A549 (cell line): Measurements from ENCODE around the gene MAPRE2.

Source experiments
- EP300 ChIP-seq, 2 experiments: fragments of >200 bp; sonication (Bioruptor Twin); formaldehyde crosslinking; IDR thresholded peaks; 2 replicates in 1 of 2; 3 replicates in 1 of 2; pipeline ENCODE4 v1.6.1; 2016 to 2017
- JUNB ChIP-seq: fragments of >200 bp; sonication (Bioruptor Twin); formaldehyde crosslinking; IDR thresholded peaks from 2 replicates; pipeline ENCODE4 v1.6.1; 2016
- MYC ChIP-seq: IDR thresholded peaks from 2 replicates; pipeline ENCODE4 v1.6.1; 2012; ENCODE audit warnings: mild to moderate bottlenecking, inconsistent platforms, low read length, improper control_type of control experiment, borderline replicate concordance
- POLR2A ChIP-seq: IDR thresholded peaks from 2 replicates; pipeline ENCODE4 v1.6.1; 2012; ENCODE audit warnings: mild to moderate bottlenecking, low read length
- POLR2AphosphoS2 ChIP-seq: conservative IDR thresholded peaks from 2 replicates; pipeline ENCODE4 v1.6.1; 2012; ENCODE audit warnings: low read length, improper control_type of control experiment, inconsistent platforms
- SMC3 ChIP-seq: fragments of >200 bp; sonication (Bioruptor Twin); formaldehyde crosslinking; IDR thresholded peaks from 3 replicates; pipeline ENCODE4 v1.6.1; 2018; ENCODE audit warnings: inconsistent platforms
- TF ChIP-seq, protein P1 (sequence below): fragments of >200 bp; sonication (Bioruptor Twin); formaldehyde crosslinking; IDR thresholded peaks from 3 replicates; pipeline ENCODE4 v1.5.1; 2016
- TF ChIP-seq, protein P2 (sequence below): fragments of 250-450 bp; sonication (Bioruptor Pico); IDR thresholded peaks from 2 replicates; pipeline ENCODE4 v1.5.0; 2021; ENCODE audit warnings: mild to moderate bottlenecking, moderate library complexity, borderline replicate concordance

DNA sequence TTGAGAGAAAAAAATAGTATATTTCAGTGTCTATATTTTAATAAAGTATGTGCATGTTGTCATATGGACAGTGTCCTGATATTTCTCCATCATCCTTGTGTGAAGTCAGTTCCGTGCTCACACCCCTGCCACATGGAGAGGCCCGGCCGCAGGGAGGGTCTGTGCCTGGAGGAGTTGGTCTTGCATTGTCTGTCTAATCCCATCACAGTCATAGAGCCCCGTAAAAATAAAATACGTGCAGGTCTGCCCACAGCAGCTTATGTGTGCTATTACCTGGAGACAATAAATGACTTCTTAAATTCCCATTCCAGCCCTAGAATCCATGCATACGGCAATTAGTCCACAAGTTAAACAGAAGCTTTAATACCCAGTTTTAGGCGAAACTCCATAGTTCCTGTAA is 20.1 kb downstream of the MAPRE2 start:
- no peak for TF ChIP-seq POLR2A
- TF ChIP-seq MYC = no peak
- TF ChIP-seq, protein P1, sequence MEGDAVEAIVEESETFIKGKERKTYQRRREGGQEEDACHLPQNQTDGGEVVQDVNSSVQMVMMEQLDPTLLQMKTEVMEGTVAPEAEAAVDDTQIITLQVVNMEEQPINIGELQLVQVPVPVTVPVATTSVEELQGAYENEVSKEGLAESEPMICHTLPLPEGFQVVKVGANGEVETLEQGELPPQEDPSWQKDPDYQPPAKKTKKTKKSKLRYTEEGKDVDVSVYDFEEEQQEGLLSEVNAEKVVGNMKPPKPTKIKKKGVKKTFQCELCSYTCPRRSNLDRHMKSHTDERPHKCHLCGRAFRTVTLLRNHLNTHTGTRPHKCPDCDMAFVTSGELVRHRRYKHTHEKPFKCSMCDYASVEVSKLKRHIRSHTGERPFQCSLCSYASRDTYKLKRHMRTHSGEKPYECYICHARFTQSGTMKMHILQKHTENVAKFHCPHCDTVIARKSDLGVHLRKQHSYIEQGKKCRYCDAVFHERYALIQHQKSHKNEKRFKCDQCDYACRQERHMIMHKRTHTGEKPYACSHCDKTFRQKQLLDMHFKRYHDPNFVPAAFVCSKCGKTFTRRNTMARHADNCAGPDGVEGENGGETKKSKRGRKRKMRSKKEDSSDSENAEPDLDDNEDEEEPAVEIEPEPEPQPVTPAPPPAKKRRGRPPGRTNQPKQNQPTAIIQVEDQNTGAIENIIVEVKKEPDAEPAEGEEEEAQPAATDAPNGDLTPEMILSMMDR = no peak
- no peak for TF ChIP-seq EP300 (IDR thresholded peaks at IDR 0.05)
- TF ChIP-seq JUNB = no peak
- no peak for TF ChIP-seq POLR2AphosphoS2
- no peak for TF ChIP-seq SMC3
- TF ChIP-seq, protein P2, sequence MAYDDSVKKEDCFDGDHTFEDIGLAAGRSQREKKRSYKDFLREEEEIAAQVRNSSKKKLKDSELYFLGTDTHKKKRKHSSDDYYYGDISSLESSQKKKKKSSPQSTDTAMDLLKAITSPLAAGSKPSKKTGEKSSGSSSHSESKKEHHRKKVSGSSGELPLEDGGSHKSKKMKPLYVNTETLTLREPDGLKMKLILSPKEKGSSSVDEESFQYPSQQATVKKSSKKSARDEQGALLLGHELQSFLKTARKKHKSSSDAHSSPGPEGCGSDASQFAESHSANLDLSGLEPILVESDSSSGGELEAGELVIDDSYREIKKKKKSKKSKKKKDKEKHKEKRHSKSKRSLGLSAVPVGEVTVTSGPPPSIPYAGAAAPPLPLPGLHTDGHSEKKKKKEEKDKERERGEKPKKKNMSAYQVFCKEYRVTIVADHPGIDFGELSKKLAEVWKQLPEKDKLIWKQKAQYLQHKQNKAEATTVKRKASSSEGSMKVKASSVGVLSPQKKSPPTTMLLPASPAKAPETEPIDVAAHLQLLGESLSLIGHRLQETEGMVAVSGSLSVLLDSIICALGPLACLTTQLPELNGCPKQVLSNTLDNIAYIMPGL (CRISPR knock-in tag) = no peak
